M059J (cell line): ENCODE data around the gene IZUMO1. TPM values are rescaled to one million over a fixed set of nuclear protein-coding genes. Genes with fewer than 3 reads are reported as not detected.
"Not testable (repeated sequence)": the region's sequence is repeated elsewhere in the genome, so short reads cannot be mapped to it uniquely, and the experiment has no call there.

ENCODE experiments used
- DNase-seq: peaks from one replicate; pipeline ENCODE4 v3.0.0-alpha.2; 2012; ENCODE audit warnings: low read depth
- total RNA-seq: library from RNA; depleted of rRNA; stranded (reverse); fragments of >200 nt; shearing (Covaris generic); gene quantifications from 2 replicates; pipeline ENCODE4 v1.2.3, GENCODE V29; 2014

The IZUMO1 gene
- total RNA-seq, 1 experiment from 2014 or later, result not detected

- DNase-seq, result peak; percentile 84
Measured at GRCh38 chr19:48738557-48739403, 7.9 kb downstream of the IZUMO1 start.

- no peak for DNase-seq
Measured at GRCh38 chr19:48737360-48737998, 9.2 kb downstream of the IZUMO1 start.

- DNase-seq, result no peak
Measured at GRCh38 chr19:48735031-48735615, 11.6 kb downstream of the IZUMO1 start.

GRCh38 chr19:48734625-48735024 is 12.1 kb downstream of the IZUMO1 start:
- DNase-seq, result no peak

GRCh38 chr19:48731452-48731851 is 15.3 kb downstream of the IZUMO1 start:
- DNase-seq, result no peak

- no peak for DNase-seq
Measured at GRCh38 chr19:48728911-48729664, 17.6 kb downstream of the IZUMO1 start.

GRCh38 chr19:48726556-48726955 is 20.2 kb downstream of the IZUMO1 start:
- no peak for DNase-seq

GRCh38 chr19:48724796-48725753 is 21.6 kb downstream of the IZUMO1 start:
- DNase-seq, result peak; percentile 91

GRCh38 chr19:48722196-48722708 is 24.5 kb downstream of the IZUMO1 start:
- no peak for DNase-seq

- DNase-seq, result peak; percentile 100
Measured at GRCh38 chr19:48720613-48721296, 26.0 kb downstream of the IZUMO1 start.

- DNase-seq, result no peak
Measured at GRCh38 chr19:48720251-48720612, 26.5 kb downstream of the IZUMO1 start.

- DNase-seq, result no peak
Measured at GRCh38 chr19:48719263-48720171, 27.2 kb downstream of the IZUMO1 start, which contains the start of gene MAMSTR. Gene MAMSTR (minus strand): TSS chr19:48719725. CDS start chr19:48719031, 694 bp downstream.

- DNase-seq, result no peak
Measured at GRCh38 chr19:48718711-48719231, 27.9 kb downstream of the IZUMO1 start.

GRCh38 chr19:48718106-48718505 is 28.6 kb downstream of the IZUMO1 start:
- DNase-seq, result not testable (repeated sequence)

GRCh38 chr19:48716562-48717291 is 30.0 kb downstream of the IZUMO1 start:
- DNase-seq, result peak; percentile 45

- DNase-seq, result no peak
Measured at GRCh38 chr19:48715681-48716171, 31.0 kb downstream of the IZUMO1 start.

- DNase-seq, result no peak
Measured at GRCh38 chr19:48714759-48715675, 31.7 kb downstream of the IZUMO1 start.
